Lower leg skin (tissue), 3 donors: ENCODE data around the gene ZC3H10.

Experiments
- CTCF ChIP-seq, 3 donors: fragments of 450-650 bp; IDR thresholded peaks; one replicate each; pipeline ENCODE4 v1.5.1; 2016; ENCODE audit warnings: antibody characterized with exemption in 3 of 3, mild to moderate bottlenecking in 3 of 3, moderate library complexity in 2 of 3
- POLR2A ChIP-seq, 2 donors: fragments of 450-650 bp; IDR thresholded peaks; one replicate each; pipeline ENCODE4 v1.6.1; 2016 to 2017; ENCODE audit warnings: antibody characterized with exemption in 2 of 2, mild to moderate bottlenecking in 1 of 2, moderate library complexity in 1 of 2

- TF ChIP-seq CTCF (IDR thresholded peaks at IDR 0.05) = no peak
- no peak for TF ChIP-seq POLR2A (IDR thresholded peaks at IDR 0.05)
Measured at GRCh38 chr12:56082967-56083366, 35.1 kb upstream of the ZC3H10 start.
